22Rv1 (cell line): ENCODE results near the gene PIP4P1.

Experiments
- H3K27ac ChIP-seq: fragments of 450-650 bp; 2 replicates; pipeline ENCODE4 v1.5.1; 2017
- ZFX ChIP-seq: fragments of 450-650 bp; IDR thresholded peaks from 2 replicates; pipeline ENCODE4 v1.6.1; 2017; ENCODE audit warnings: antibody characterized with exemption, borderline replicate concordance
- TF ChIP-seq, protein P1 (sequence below): fragments of 450-650 bp; IDR thresholded peaks from 2 replicates; pipeline ENCODE4 v1.5.1; 2017; ENCODE audit warnings: mild to moderate bottlenecking

The PIP4P1 gene

DNA sequence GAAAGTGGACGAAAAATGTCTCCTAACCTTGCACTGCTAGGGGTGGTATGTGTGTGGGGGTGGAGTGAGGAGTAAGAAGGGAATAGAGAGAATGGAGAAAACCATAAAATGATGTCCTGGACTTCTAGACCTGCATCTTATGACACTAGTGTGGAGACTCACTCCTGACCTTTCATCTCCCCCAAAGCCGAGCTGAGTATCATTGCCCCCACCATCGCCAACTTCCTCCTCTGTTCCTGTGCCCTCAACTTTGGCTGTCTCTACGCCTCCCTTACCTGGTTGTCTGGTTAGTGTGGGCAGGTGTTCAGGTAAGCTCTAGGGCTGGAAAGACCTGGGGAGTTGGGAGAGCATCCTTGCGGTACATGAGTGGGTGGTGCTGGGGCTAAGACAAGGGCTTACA lies 20.8 kb downstream of the PIP4P1 start:
- H3K27ac ChIP-seq = no peak overlapping the region
- no peak for TF ChIP-seq ZFX
- TF ChIP-seq, protein P1, sequence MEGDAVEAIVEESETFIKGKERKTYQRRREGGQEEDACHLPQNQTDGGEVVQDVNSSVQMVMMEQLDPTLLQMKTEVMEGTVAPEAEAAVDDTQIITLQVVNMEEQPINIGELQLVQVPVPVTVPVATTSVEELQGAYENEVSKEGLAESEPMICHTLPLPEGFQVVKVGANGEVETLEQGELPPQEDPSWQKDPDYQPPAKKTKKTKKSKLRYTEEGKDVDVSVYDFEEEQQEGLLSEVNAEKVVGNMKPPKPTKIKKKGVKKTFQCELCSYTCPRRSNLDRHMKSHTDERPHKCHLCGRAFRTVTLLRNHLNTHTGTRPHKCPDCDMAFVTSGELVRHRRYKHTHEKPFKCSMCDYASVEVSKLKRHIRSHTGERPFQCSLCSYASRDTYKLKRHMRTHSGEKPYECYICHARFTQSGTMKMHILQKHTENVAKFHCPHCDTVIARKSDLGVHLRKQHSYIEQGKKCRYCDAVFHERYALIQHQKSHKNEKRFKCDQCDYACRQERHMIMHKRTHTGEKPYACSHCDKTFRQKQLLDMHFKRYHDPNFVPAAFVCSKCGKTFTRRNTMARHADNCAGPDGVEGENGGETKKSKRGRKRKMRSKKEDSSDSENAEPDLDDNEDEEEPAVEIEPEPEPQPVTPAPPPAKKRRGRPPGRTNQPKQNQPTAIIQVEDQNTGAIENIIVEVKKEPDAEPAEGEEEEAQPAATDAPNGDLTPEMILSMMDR = no peak

DNA sequence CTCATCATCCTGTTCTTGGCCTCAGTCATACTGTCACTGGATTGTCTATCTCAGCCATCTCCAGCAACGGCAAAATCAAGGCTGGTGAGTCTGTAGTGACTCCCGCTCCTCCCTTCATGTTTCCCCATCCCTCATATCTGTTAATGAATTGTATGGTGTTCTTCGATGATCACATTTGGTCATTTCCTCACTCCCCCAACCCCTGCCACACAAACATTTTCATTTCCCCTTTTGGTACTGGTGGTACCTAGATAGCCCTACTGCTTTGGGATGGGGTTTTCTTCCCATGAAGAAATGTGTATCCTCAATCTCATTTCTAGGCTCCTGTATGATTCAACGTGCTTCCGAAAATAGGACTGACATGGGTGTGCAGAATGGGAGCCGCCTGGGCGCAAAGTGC lies 22.6 kb downstream of the PIP4P1 start:
- TF ChIP-seq, protein P1 = no peak
- no peak for TF ChIP-seq ZFX
- no peak overlapping the region for H3K27ac ChIP-seq

DNA sequence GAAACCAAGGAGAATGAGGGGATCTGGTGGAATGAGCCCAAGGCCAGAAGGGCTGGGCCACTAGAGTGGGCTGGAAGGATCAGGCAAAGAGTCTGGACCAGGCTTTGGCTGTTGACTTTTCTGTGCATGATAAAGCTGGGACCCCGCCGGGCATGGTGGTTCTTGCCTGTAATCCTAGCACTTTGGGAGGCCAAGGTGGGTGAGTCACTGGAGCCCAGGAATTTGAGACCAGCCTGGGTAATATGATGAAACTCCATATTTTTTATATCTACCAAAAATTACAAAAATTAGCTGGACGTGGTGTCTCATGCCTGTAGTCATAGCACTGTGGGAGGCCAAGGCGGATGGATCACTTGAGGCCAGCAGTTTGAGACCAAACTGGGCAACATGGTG lies 24.9 kb downstream of the PIP4P1 start:
- no peak overlapping the region for H3K27ac ChIP-seq
- no peak for TF ChIP-seq ZFX
- TF ChIP-seq, protein P1 = no peak

DNA sequence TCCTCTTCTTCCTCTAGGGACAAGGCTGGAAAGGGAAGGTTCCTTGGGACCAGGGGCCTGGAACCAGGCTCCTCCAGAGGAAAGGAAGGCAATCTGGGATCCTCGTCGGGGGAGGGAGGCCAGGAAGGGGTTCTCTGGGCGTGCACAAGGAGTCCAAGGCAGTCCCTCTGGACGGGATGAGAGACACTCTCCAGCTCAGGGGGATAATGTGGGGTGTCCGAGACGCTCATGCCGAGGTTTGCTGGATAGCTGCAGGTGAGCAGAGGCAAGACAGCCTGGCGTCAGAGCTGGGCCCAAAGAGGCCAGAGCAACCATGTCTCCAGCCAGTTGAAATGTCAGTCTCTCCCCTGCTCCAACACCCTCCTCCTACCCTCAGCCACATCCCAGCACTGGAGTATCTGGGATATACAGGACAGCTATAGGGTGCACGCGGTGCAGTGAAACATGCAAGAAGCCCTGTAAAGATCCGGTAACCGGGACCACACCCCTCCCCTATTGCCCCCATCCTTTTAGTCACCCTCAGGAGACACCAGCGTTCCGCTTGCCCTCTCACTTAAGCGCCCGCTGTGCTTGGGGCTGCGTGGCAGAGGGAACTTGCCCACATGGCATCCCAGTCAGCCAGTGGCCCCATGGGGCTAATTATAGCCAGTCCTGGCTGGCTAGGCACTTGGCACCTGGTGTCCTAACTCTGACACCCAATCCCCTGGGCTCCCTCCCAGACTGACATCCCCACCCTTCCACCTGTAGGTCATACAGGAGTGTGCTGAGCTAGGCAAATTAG lies 25.5 kb downstream of the PIP4P1 start, which contains the start of gene KLHL33:
Gene KLHL33, minus strand, starts transcription at position 585 of the 781 bp plus-strand sequence. Its CDS starts 355 bp downstream, at position 230.
- TF ChIP-seq ZFX = no peak
- TF ChIP-seq, protein P1 = no peak
- no peak within 1 kb of the TSS for H3K27ac ChIP-seq

DNA sequence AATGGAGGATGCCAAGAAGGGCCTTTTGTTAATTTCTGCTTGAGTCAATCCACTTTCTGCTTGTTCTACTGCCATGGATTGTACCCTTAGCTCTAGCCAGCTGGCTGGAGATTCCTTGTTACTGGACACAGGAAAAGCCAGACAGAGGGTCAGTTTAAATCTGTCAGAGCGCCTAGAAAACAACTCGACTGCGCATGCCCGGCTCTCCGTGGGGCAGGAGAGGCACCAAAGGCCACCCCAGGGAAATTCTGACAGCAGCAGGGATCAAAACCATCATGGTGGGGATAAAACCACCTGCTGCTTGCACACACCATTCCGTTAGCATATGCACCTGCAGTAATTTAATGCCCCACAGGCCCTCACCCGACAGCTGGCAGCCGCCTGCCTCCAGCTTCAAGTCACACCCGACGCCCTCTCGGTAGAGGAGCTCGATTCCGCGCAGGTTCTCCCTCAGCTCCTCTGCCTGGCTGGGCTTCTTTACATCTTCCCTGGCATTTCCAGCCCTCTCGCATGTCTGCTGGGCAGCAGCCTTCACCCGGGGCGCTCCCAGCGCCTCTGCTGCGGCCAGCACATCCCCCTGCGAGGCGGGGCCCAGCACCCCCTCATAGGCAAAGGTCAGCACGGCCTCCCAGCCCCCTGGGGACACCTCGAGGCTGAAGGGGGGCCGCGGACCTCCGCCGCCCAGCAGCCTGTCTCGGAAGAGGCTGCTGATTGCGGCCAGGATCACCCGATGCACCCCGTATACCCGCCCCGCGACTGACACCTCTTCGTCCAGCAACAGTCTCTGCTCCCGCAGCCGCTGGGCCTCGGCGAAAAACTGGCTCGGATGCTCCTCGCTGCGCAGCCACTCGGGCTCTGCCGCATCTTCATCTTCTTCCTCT lies 26.3 kb downstream of the PIP4P1 start:
- TF ChIP-seq, protein P1 = no peak
- no peak for TF ChIP-seq ZFX
- H3K27ac ChIP-seq = no peak overlapping the region

DNA sequence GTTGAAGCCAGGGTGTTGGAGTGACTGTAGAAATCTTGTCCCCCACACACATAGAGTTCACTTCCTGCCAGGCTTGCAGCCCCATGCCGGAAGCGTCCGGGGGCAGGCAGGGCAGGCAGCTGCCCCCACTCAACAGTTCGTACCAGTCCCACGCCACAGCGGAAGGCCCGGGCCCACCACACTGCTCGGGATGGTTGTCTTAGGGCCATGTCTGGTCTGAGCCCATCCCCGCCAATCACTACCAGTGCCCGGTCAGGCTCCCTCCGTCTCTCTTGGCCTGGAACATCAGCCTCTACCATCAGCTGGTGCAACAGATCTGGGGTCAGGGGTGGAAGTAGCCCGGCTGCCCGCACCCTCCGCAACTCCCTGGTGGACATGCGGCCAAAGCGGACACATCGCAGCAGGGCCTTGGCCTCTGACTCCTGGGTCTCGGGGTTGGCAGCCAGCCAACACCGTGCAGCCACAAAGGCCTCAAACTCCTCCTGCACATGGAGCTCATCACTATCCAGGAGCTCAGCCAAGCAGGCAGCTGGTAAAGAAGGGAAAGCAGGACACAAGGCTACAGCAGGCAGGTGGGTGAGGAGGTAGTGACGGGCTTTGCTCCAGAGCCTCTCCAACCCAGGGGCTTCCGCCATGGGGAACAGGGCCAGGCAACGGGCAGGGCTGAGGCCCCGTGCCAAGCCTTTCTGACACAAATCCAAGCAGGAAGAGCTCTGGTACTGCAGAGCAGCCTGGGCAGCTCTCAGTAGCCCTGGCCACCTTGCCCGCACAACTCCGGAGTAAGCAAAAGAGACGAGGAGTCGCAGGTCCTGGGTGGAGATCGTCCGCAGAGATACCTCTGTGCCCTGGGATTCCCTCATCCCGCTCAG lies 31.2 kb downstream of the PIP4P1 start:
- no peak overlapping the region for H3K27ac ChIP-seq
- TF ChIP-seq, protein P1 = no peak
- no peak for TF ChIP-seq ZFX
